Activated CD4-positive, alpha-beta T cell treated with anti-CD3 and anti-CD28 coated beads for 48 hours (primary cell): ENCODE data around the gene CD58.
"Not testable (repeated sequence)": the region's sequence is repeated elsewhere in the genome, so short reads cannot be mapped to it uniquely, and the experiment has no call there.

ENCODE experiments used
- DNase-seq: peaks from one replicate; pipeline ENCODE4 v3.0.0-alpha.2; 2020

The CD58 gene

GRCh38 chr1:116570358-116571214, at the start of gene CD58:
Gene CD58 (minus strand): TSS chr1:116571026. CDS start chr1:116570972, 54 bp downstream.
- peak; percentile 90 for DNase-seq

GRCh38 chr1:116620392-116620791, 49.6 kb upstream of the CD58 start:
- DNase-seq, result not testable (repeated sequence)

GRCh38 chr1:116619106-116619505, 48.3 kb upstream of the CD58 start:
- DNase-seq, result not testable (repeated sequence)

GRCh38 chr1:116617808-116618207, 47.0 kb upstream of the CD58 start:
- DNase-seq, result not testable (repeated sequence)

GRCh38 chr1:116613825-116614224, 43.0 kb upstream of the CD58 start:
- DNase-seq, result not testable (repeated sequence)

GRCh38 chr1:116609801-116610371, 39.1 kb upstream of the CD58 start:
- not testable (repeated sequence) for DNase-seq

GRCh38 chr1:116608841-116609240, 38.0 kb upstream of the CD58 start:
- not testable (repeated sequence) for DNase-seq

- DNase-seq, result not testable (repeated sequence)
Observed at GRCh38 chr1:116608151-116608550, 37.3 kb upstream of the CD58 start.

GRCh38 chr1:116607463-116607862, 36.6 kb upstream of the CD58 start:
- not testable (repeated sequence) for DNase-seq

- not testable (repeated sequence) for DNase-seq
Observed at GRCh38 chr1:116606067-116606466, 35.2 kb upstream of the CD58 start.

- no peak for DNase-seq
Observed at GRCh38 chr1:116605315-116605714, 34.5 kb upstream of the CD58 start.

- DNase-seq, result not testable (repeated sequence)
Observed at GRCh38 chr1:116604408-116604807, 33.6 kb upstream of the CD58 start.

- DNase-seq, result not testable (repeated sequence)
Observed at GRCh38 chr1:116603646-116604045, 32.8 kb upstream of the CD58 start.

GRCh38 chr1:116599369-116599768, 28.5 kb upstream of the CD58 start:
- DNase-seq, result not testable (repeated sequence)

- DNase-seq, result not testable (repeated sequence)
Observed at GRCh38 chr1:116598420-116599036, 27.7 kb upstream of the CD58 start.

- not testable (repeated sequence) for DNase-seq
Observed at GRCh38 chr1:116597388-116597787, 26.6 kb upstream of the CD58 start.

GRCh38 chr1:116596742-116597307, 26.0 kb upstream of the CD58 start:
- not testable (repeated sequence) for DNase-seq

GRCh38 chr1:116595946-116596741, 25.3 kb upstream of the CD58 start:
- peak; percentile 50 for DNase-seq

- not testable (repeated sequence) for DNase-seq
Observed at GRCh38 chr1:116595065-116595840, 24.4 kb upstream of the CD58 start.

GRCh38 chr1:116593977-116594376, 23.2 kb upstream of the CD58 start:
- not testable (repeated sequence) for DNase-seq

- DNase-seq, result not testable (repeated sequence)
Observed at GRCh38 chr1:116593401-116593800, 22.6 kb upstream of the CD58 start.
